GM10266 (cell line): Measurements from ENCODE around the gene NHSL1.

Experiments used
- DNase-seq: peaks from one replicate; pipeline ENCODE4 v3.0.0; 2012; ENCODE audit errors: extremely low spot score
- TF ChIP-seq, protein P1 (sequence below): IDR thresholded peaks from 2 replicates; pipeline ENCODE4 v1.5.1; 2012; ENCODE audit warnings: mild to moderate bottlenecking, low read depth; ENCODE audit not compliant: control insufficient read depth, insufficient read depth; ENCODE audit errors: missing control alignments

NHSL1 gene

DNA sequence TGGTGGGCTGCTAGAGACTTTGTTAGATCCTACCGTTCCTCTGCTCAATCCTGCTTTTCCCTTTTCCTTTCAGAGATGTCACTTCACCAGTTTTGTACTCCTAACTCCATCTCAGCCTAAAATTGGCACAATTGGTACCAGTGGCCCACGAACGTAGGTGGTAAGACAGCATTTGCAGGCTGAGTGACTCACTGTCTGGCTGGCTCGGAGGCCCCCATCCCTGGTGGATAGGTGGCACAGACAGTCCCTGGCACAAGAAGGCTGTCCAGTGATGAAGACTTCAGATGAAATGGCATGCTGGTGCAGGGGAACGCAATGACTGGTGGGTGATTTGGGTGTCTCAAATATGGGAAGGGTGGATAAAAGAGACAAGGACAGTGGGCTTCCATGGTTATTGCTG lies 84.2 kb downstream of the NHSL1 start:
- no peak for DNase-seq
- TF ChIP-seq, protein P1, sequence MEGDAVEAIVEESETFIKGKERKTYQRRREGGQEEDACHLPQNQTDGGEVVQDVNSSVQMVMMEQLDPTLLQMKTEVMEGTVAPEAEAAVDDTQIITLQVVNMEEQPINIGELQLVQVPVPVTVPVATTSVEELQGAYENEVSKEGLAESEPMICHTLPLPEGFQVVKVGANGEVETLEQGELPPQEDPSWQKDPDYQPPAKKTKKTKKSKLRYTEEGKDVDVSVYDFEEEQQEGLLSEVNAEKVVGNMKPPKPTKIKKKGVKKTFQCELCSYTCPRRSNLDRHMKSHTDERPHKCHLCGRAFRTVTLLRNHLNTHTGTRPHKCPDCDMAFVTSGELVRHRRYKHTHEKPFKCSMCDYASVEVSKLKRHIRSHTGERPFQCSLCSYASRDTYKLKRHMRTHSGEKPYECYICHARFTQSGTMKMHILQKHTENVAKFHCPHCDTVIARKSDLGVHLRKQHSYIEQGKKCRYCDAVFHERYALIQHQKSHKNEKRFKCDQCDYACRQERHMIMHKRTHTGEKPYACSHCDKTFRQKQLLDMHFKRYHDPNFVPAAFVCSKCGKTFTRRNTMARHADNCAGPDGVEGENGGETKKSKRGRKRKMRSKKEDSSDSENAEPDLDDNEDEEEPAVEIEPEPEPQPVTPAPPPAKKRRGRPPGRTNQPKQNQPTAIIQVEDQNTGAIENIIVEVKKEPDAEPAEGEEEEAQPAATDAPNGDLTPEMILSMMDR: no peak

DNA sequence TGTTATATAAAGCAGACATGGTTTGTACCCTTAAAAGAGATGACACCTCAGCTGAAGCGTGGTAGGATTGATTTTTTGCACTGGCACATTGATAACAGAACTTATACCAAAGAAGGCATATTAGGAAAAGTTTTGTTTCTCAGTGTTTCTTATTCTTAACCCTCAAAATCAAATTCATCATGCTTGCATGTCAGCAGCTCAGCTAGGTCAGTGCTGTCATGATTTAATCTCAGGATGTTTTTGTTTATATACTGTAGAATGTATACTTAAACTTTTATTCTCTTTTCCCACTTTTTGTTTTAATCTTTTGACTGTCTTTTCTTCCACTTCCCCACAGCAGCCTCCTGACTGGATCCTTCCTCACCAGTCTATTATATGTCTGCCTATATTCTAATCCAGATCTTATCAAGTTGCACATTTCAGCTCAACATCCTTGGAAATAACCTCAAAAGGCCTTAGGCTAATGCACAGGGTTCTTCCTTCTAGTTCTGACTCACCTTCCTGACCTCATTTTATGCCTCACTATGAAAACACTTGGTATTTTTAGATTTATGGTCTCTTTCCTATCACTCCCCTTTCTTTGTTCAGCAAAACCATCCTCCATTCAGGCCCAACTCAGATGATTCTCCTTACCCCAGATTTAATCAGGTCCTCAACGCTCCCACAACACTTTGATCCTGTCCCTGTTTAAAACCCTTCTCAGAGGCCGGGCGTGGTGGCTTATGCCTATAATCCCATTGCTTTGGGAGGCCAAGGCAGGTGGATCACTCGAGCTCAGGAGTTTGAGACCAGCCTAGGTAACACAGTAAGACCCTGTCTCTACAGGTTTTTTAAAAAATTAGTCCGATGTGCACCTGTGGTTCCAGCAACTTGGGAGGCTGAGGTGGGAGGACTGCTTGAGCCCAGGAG lies 88.1 kb downstream of the NHSL1 start:
- peak; percentile 61 for DNase-seq

DNA sequence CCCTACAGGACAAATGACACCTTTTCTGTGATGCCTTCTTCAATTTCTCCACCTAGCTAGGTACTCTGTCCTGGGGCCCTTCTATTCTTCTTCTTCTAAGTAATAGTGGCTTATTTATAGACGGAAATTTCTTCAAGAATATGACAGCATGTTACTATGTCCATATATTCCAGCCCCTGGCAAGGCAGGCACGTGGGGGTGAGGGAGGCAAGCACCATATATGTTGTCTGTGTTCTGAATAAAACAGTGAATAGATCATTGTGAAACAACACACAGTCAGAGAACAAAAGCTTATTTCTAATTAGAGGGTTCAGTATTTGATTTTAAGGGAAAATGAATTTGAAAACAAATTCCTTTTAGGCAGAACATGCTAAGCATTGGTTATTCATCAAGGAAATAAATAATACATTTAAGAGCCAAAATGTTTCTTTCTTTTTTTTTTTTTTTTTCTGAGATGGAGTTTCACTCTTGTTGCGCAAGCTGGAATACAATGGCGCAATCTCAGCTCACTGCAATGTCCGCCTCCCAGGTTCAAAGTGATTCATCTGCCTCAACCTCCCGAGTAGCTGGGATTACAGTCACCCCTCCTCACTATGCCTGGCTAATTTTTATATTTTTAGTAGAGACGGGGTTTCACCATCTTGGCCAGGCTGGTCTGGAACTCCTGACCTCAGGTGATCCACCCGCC lies 89.1 kb downstream of the NHSL1 start:
- TF ChIP-seq, protein P1: no peak
- DNase-seq: no peak

More for the DNA sequence above, 88.1 kb downstream of the NHSL1 start:
- TF ChIP-seq, protein P1: no peak

DNA sequence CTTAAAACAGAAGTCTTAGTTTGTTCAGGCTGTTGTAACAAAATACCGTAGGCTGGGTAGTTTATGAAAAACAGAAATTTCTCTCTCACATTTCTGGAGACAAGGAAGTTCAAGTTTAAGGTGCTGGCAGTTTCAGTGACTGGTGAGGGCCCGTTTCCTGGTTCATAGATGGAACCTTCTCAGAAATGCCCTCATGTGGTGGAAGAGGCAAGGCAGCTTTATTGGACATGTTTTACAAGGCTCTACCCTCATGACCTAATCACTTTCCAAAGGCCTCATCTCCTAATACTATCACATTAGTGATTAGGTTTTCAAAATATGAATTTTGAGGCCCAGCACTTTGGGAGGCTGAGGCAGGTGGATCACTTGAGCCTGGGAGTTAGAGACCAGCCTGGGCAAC lies 92.9 kb downstream of the NHSL1 start:
- no peak for DNase-seq
- TF ChIP-seq, protein P1: no peak

DNA sequence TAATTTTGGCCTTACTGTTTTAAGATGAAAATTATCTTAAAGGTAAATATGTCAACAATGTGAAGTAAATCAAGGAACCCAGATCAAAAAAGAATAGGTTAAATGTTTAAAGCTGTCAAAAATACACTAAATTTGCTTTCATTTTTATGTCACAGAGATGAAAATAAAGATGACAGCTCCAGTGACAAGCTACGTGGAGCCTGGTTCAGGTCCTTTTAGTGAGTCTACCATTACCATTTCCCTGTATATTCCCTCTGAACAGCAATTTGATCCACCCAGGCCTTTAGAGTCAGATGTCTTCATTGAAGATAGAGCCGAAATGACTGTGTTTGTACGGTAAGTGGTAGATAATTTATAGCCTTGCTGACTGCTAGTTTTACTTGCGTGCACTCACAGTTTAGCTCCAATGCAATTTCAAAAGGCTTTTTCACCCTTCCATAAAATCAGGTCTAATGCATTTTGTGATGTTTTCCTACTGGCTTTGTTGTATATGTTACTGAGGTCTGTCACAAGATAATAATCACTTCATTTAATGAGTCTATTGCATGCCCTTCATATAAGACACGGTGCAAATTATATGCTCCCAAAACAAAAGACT lies 93.4 kb downstream of the NHSL1 start:
- DNase-seq: no peak
- TF ChIP-seq, protein P1: no peak

DNA sequence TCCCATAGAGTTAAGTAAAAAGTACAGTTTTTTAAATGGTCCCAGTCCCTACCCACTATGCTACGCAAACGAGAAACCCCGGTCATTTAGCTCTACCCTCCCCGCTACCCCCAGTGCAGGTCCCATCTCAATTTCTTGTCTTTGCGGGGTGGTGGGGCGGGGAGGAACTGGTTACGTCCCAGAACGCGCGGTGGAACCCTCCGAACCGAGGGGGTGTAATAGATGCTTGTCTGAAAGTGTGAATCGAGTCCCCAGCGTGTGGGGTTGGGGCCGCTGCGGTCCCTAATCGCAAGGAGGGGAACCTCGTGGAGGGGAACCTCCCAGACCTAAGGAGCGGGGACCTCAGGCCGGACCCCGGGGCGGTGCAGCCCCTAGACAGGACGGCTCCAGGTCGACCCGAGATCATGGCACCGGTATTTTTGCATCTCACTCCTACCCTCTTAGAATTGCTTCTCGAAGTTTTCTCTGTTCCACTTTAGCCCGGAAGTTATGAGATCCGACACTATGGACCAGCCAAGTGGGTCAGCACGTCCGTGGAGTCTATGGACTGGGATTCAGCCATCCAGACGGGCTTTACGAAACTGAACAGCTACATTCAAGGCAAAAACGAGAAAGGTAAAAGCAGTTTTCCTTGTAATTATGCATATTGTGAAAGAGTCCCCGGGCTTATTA lies 94.5 kb downstream of the NHSL1 start:
- TF ChIP-seq, protein P1: no peak
- no peak for DNase-seq
